GM10266 (cell line): Measurements from ENCODE around the gene ABCD2.
A peak's percentile ranks its signal among the peaks of the same experiment; 100 is the strongest.

Experiments
- DNase-seq: peaks from one replicate; pipeline ENCODE4 v3.0.0; 2012; ENCODE audit errors: extremely low spot score
- CTCF ChIP-seq: IDR thresholded peaks from 2 replicates; pipeline ENCODE4 v1.5.1; 2012; ENCODE audit warnings: mild to moderate bottlenecking, low read depth; ENCODE audit not compliant: control insufficient read depth, insufficient read depth; ENCODE audit errors: missing control alignments

ABCD2 gene

GRCh38 chr12:39619660-39620433, at the start of gene ABCD2:
Gene ABCD2 (minus strand): TSS chr12:39619803. CDS start chr12:39619615, 188 bp downstream.
- peak; percentile 25 for TF ChIP-seq CTCF
- DNase-seq = peak; percentile 55

DNA sequence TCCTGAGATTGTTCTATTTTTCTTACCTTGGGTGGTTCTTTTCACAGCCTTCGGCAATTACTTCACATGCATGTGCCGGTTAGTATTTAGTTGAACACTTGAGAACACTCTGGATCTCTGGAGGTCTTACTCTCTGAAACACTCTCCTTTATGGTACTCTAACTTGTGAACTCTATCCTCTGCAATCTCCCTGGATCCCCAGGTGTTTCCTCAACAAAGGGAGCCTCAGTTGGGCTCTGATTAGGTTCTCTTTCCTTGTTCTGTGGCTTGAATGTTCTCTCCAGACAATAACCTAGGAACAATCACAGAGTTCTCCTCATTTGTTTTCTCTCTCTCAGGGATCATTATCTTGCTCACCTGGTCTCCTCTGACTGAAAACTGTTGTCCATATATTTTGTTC, 40.5 kb upstream of the ABCD2 start:
- TF ChIP-seq CTCF = no peak

DNA sequence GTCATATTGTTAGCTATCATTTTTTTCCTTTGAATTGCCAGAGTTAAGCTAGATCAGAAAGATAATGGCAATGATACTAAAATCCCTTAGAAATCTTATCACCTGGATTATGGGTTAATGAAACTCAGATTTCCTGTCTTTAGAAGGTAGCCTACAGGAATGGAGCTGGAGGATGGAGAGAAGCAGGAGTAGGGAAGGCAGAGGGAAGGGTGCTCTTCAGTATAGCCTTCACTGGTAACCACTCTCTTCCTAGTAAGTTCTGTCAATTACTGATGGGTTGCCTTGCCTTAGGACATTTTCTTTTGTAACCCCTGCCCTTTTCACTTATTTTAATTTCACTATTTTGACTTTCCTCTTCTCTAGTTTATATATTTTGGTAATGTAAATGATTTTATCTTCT, 27.8 kb upstream of the ABCD2 start:
- no peak for TF ChIP-seq CTCF
- DNase-seq = no peak

More for the DNA sequence above, 40.5 kb upstream of the ABCD2 start:
- DNase-seq = no peak

DNA sequence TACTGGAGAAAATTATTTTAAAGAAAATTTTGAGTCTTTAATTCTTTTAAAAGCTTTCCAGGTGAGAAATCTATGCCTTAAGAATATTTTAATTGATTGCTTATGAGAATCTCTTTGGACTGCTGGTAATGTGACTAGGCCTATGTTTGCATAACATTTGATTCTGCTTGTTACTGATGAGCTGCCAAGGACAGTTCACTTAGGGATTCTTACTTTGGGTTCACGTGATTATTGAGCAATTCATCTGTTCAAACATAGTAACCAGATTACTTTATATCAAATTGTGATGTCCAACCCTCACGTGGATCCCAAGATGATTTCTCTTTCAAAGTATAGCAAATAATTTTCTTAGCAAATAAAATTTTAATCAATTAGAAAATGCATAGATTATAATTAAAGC, 27.4 kb upstream of the ABCD2 start:
- DNase-seq = no peak

DNA sequence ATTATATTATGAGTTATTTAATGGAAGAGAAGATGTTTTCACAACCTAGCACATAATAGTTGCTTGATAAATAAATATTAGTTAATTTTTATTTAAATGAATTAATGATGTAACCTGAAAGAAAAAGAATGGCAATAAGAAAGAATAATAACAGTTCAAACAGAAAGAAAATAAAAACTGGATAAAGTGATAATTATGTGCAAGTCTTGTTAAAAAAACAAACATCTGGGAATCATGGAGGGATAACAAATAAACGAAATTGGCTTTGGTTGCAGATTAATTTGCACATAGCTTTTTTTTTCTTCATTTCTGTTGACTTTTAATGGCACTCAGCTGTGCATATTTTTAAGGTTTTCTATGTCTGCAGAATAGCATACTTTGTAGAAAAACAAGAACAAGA, 23.4 kb upstream of the ABCD2 start:
- TF ChIP-seq CTCF = no peak
- DNase-seq = no peak

More for the DNA sequence above, 27.4 kb upstream of the ABCD2 start:
- TF ChIP-seq CTCF = no peak

DNA sequence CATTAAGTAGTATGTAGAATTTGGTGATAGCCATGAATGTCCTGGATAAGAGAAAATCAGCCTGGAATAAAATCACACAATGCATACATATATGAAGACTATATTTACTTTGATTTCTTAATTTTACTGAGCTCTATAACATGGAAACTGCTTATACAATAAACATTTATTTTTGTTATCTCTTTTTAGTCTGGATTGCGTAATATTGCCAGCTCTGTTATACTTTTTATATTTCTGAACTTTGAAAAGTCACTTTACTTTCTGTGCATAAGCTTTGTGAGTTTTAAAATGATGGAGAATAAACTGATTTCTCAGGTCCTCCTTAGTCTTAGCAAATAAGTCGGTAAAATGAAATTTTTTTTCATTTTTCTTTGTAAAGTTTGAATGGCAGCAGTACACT, 19.2 kb upstream of the ABCD2 start:
- TF ChIP-seq CTCF = no peak
- no peak for DNase-seq

DNA sequence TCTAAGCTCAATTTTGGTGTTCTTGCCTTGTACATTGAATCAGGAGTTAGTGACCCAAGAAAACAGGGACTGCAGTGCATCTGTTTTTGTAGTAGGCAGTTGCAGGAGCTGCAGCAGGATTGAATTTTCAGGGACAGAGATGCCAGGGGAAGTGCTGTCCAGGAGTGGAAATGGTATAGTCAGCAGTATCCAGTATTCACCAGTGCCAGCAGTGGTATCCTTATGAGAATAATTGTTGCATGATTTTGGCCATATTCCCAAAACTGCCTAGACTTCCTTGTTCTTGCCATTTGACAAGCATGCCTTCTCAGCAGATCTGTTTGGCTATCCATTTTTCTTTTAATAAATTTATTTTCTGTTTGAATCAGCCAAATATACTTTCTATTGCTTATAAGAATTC, 18.6 kb upstream of the ABCD2 start:
- no peak for DNase-seq
- TF ChIP-seq CTCF = no peak
